GM19023 (cell line): ENCODE measurements around the gene PTGDR2.

ENCODE experiments used
- ATAC-seq: cut with Tn5 transposase; IDR thresholded peaks from one replicate; pipeline ENCODE4 v1.9.1; 2021; ENCODE audit warnings: mild to moderate bottlenecking, moderate library complexity; ENCODE audit not compliant: unreplicated experiment

Gene PTGDR2

GRCh38 chr11:60855726-60856633, at the start of gene PTGDR2:
Gene PTGDR2, minus strand, starts transcription at chr11:60855950. Its CDS starts 2,228 bp downstream, at chr11:60853722.
- ATAC-seq: no peak

DNA sequence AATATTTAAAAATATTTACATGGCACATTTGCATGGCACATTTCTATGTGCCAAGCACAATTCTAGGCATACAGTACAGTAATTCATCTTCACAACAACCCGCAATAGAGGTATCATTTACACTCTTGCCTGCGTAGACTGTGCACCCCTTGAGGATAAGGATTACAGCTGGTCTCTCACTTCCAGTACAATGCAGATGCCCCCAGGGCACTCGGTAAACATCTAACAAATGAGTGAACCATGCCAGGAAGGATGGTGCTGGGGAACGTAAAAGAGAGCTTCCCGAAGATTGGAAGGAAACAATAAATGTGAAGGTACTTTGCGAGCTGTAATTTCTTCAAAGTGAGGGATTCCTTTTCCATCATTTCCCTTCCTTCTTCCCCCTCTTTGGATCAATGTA, 49.3 kb upstream of the PTGDR2 start:
- no peak for ATAC-seq

DNA sequence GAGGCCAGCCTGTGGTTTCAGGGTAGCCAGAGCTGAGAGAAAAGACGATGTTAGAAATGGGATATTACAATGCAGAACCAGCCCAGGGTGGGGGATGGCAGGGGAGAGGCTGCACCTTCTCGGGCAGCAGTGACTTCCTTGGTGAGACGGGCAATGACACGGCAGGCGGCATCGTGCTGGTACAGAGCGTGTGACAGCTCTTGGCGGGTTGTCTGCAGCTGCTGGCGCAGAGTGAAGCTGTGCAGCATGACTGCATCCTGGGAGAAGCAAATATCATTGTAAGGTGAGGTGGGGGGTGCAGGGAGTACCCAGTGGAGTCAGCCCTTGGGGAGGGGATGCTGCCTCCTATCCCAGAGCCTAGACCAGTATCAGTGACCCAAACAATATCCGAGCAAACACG, 46.9 kb upstream of the PTGDR2 start:
- ATAC-seq: no peak

DNA sequence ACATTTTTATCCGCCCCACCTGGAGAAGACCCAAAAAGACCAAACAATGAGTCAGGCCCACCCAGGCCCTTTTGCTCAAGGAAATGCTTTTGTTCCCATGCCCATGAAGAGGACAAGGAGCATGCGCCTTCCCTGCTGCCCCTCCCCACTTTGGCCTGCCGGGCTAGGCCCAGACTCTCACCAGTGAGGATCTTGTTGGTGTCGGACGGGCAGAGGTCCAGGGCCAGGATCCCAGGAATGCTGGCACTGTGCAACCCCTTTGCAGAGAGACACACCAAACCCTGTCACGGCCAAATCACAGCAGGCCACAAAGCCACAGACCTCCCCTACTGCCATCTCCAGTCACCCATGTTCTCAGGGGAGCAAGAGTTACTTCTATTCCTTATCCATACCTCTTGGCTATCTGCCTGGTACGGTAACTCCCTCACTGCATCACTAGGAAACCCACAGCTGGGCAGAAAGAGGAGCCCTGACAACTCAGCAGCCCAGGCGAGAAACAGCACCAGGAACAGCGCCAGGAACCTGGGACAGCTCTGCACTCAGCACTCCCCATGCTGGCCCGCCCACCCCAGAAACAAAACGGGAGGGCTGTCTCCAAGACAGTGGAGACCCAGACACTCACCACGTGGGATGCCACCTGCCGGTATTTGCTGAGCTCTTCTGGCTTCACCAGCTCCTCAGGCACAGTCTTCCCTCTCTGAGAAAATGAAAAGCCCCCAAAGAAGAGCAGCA, 45.1 kb upstream of the PTGDR2 start:
- no peak for ATAC-seq

GRCh38 chr11:60899977-60900376, 44.2 kb upstream of the PTGDR2 start:
- ATAC-seq: no peak

GRCh38 chr11:60899046-60899936, 43.5 kb upstream of the PTGDR2 start:
- no peak for ATAC-seq

GRCh38 chr11:60897496-60897895, 41.7 kb upstream of the PTGDR2 start:
- no peak for ATAC-seq

- no peak for ATAC-seq
Measured at GRCh38 chr11:60895687-60896086, 39.9 kb upstream of the PTGDR2 start.

DNA sequence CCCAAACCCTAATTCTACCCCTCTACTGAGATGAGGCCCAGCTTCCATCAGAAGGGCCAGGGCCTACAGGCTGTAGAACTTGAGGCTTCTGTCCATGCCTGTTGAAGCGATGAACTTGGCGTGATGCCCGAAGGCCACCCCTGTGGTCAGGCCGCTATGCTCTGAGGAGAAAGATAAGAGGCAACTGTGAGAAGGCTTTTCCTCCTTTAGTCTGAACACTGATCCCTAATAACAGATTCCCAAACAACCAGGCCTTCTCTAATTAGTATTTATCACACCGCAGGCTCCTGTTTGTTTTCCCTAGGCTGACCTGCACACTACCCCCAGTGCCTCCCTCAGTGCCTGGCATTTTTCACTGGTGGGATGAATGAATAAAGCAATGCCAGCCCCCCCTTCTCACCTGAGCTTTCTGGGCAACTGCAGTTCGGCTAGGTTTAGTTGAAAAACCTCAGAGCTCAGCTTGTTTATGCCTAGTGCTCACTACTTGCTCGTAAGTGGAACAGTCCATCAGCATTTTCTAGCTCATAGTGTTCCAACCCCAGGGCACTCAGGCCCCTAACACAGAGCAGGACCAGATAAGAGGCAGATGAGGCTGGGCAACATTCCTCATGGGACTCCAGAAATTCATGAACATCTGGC, 35.5 kb upstream of the PTGDR2 start:
- ATAC-seq: no peak

DNA sequence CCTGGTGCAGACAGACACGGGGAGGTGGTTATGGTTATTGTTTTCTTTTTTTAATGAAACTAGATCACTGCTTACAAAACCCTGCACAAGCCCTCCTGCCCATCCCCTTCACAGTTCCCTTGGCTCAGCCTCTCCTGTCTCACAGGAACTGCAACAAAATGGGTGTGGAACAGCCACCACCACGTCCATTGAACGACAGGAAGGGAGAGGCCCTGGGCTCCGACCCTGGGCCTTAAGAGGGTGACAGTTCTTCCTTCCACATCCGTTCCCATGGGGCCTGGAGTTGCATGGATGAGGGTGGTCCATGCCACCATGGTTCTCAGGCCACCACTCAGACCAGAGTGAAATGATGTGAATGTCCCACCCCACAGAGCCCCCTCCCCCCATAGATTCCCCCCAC, 34.9 kb upstream of the PTGDR2 start:
- ATAC-seq: no peak

GRCh38 chr11:60889869-60890311, 34.1 kb upstream of the PTGDR2 start:
- ATAC-seq: no peak

GRCh38 chr11:60887556-60887955, 31.8 kb upstream of the PTGDR2 start:
- ATAC-seq: peak; percentile 66

DNA sequence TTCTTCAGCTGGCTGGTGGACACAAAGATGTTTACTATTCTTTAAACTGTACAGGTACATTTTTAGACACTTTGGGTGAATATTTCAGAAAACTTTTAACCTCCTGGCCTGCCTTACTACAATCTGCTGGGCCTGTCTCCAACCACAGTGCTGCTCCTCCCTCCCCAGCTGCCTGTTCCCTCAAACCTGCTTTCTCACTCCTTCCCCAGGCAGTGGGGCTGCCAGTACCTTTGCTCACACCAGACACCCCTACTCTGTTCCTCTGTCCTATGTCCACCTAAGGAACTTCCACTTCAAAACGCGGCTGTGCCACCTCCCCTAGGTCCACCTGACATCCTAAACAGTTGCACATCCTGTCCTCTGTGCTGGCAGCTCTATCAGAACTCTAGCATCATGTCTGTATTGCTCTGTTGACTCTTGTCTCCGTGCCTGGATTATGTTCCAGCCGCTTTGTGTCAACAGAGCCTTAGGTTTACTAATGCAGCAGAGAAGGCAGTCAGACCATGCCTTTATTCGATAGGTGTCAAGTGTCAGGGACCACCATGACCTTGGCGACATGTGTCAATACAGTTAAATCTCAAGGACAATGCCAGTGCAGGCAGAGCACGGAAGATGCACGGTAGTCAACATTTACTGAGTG, 25.0 kb upstream of the PTGDR2 start:
- no peak for ATAC-seq

DNA sequence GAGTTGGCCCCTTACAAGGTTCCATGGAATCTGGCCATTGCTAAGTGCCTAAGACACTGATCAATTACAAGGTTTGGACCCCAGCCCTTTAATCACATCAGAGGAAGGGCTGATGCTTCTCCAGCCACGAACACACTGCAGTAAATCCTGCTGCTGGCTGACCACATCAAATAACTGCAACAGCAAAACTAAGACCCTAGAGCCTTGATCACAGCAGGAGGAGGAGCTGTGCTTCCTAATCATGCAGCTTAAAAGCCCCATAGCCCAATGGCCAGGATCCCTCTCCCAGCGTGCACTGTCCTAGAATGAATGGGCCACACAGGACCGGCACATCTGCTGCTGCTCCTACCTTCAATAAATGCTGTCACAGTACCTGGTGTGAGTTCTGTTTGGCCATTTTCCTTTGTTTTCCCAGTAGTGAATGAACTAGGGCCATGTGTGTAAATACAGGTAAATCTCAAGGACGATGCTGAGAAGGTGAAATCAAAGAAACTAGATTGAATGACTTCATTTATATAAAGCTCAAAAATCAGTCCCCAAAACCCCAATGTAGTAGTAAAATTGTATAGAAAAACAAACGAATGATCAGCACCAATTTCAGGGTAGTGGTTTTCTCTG, 24.3 kb upstream of the PTGDR2 start:
- no peak for ATAC-seq

- ATAC-seq: no peak
Measured at GRCh38 chr11:60879104-60879503, 23.4 kb upstream of the PTGDR2 start.

GRCh38 chr11:60878245-60879101, 22.7 kb upstream of the PTGDR2 start:
- ATAC-seq: no peak

DNA sequence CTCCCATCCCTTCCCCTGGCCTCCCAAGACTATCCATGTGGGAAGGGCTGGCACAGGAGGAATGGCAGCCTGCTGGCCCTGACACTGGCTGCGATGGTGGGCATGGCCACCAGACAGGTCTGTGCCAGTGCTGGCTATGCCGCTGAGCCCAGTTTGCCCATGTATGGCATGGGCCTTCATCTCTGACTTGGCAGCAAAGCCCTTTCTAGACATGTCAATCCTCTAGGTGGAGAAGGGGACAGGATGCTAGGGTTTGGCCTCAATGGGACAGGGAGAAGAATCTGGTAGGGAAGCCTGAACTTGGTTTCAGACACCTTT, 20.4 kb upstream of the PTGDR2 start:
- no peak for ATAC-seq

- ATAC-seq: no peak
Measured at GRCh38 chr11:60875366-60876167, 19.8 kb upstream of the PTGDR2 start.
